Heart left ventricle (tissue), 13 donors: ENCODE results near the gene AGT.

Experiments
- CTCF ChIP-seq, 12 donors: fragments of 200-600 bp; sonication (generic) in 4 of 12; IDR thresholded peaks; one replicate each; pipeline versions ENCODE4 v1.5.0 to v1.8.0; 2018 to 2022; ENCODE audit warnings: antibody characterized with exemption in 12 of 12, mild to moderate bottlenecking in 5 of 12
- POLR2A ChIP-seq, 2 donors: fragments of 450-650 bp; IDR thresholded peaks; one replicate each; pipeline ENCODE4 v1.6.1; 2017; ENCODE audit warnings: antibody characterized with exemption in 2 of 2, mild to moderate bottlenecking in 2 of 2, moderate library complexity in 2 of 2
- donor health status: ischemic (EF 13 %, LVEDD 7.1; RV severe dilation, severe dysfunction).
- donor health status: DM: no; HTN: yes; CAD: no.
- donor health status: DM: no; HTN: no; CAD: no.
- donor health status: ischemic (EF 25% LVEDD 6.9; RV normal size, moderate dysfunction).
- donor health status: ischemic (EF 25% LVEDD 5.7; RV mildly dilated, moderate dysfunction).
- donor health status: ischemic (EF 35%, LVEDD 5.7; RV mildly dilated, moderate dysfunction).
- donor health status: nonischemic (EF 11% LVEDD 7.7; RV severe dilation, severe dysfunction).
- donor health status: DM: yes; HTN: yes; CAD: no.
- donor health status: PGD.
- donor health status: ischemic (EF 29% LVEDD 5.4; RV normal size, mild dysfunction).
- donor health status: nonischemic (EF 23%, LVEDD 6.1; RV moderate dilation, normal function).

GRCh38 chr1:230684146-230684545 lies 29.8 kb downstream of the AGT start:
- TF ChIP-seq CTCF (IDR thresholded peaks at IDR 0.05) (no peak), POLR2A (IDR thresholded peaks at IDR 0.05) (no peak)
